ENCODE results near the gene CAD. TPM values are rescaled to one million over a fixed set of nuclear protein-coding genes. Genes with fewer than 3 reads are reported as not detected.

CAD gene
- total and polyA plus RNA-seq, 9 of the 15 experiments (the other 6 are each of a cell fraction or from before 2014, with no cell fraction given) = 7.5 to 126 (median 33.7) TPM

DNA sequence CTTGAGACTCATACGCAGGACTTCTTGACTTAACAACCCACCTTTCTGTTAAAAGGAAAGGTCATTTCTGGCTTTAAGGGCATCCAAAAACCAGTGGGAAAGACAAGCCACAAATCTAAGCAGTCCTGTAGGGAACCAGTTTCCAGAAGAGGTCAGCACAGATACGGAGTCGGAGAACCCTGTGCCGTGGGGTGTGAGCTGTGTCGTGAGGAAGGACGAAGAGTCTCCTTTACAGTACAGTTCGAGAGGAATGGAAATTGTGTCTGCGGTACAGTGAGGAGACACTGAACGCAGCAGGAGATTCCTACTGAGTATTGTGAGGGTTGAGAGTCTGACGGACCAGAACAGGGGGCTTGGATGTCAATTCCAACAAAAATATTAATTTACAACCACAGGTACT, 27.9 kb downstream of the CAD start:
- Histone ChIP-seq H3K9ac (ENCODE audit: insufficient read depth in 1 of 2, low read depth in 2 of 2, low read length in 2 of 2) (no peak overlapping the region), H3K79me2 (ENCODE audit: control insufficient read depth, insufficient read depth, low read length) (no peaks in the 10 kb centered on the region), H3K27me3 (ENCODE audit: control insufficient read depth in 2 of 2, insufficient read depth in 2 of 2, low read length in 2 of 2) (no peaks in the 10 kb centered on the region), H2AFZ (ENCODE audit: low read depth, low read length) (no peak overlapping the region), H3K27ac (ENCODE audit: extremely low read depth, low read depth, low read length) (no peak overlapping the region), H3K9me1 (ENCODE audit: control insufficient read depth, insufficient read depth, low read length) (no peaks in the 10 kb centered on the region), H3K4me3 (no peak overlapping the region), H3K9me3 (replicated peaks; ENCODE audit: control insufficient read depth, insufficient read depth, low read depth, low read length) (no peaks in the 10 kb centered on the region), H3K4me2 (ENCODE audit: insufficient read depth, low read length) (no peak overlapping the region), H3K4me1 (replicated peaks in 1 of 2; ENCODE audit: control insufficient read depth in 2 of 2, insufficient read depth in 2 of 2, low read length in 2 of 2) (peaks cover 0 to 7% of the 10 kb centered on the region in 2 experiments; a peak in 2 of 5 replicates), H3K36me3 (ENCODE audit: control insufficient read depth, insufficient read depth, low read length) (peaks cover 46% of the 10 kb centered on the region), H4K20me1 (replicated peaks; ENCODE audit: control insufficient read depth, insufficient read depth, low read length) (0 out of 2 replicates have a peak, but pooled peaks cover 4% of the 10 kb centered on the region)
- peak; percentile 32 for FAIRE-seq
- ChIA-PET CTCF (ENCODE audit: low intra/inter-chr PET ratio) (no interaction called here), POLR2A (interaction anchor here (0.7 kb wide), 1 partner anchor 16 kb away, joined by 3 read pairs; no protein-coding TSS in a partner anchor)
- in situ Hi-C loops (cut with MboI) = no loop called here
- peak; percentile 16; the same call in 2 of the 3 replicates for ATAC-seq
- WGBS (ENCODE audit: insufficient coverage, low coverage, missing lambda C conversion rate) = 74% methylated on average over 10 of the region's 10 CpGs
- no peak for DNase-seq (ENCODE audit: extremely low read depth in 1 of 4, low spot score in 3 of 4)
- intact Hi-C loops (cut with micrococcal nuclease) = no loop called here
- no peak for TF ChIP-seq FOS (IDR thresholded peaks at IDR 0.05; ENCODE audit: extremely low read depth, insufficient read length)
- no peak for TF ChIP-seq STAT5A (IDR thresholded peaks at IDR 0.05; ENCODE audit: borderline replicate concordance, low read length)
- peak; percentile 26; the same call in 1 of the 2 replicates for TF ChIP-seq POLR2AphosphoS2 (IDR thresholded peaks at IDR 0.05; ENCODE audit: low read length)
- no peak for TF ChIP-seq ZNF354B (CRISPR knock-in tag; IDR thresholded peaks at IDR 0.05)
- 0 out of 2 replicates have a peak, but pooled peaks have one; percentile 44 for TF ChIP-seq POLR2A (conservative IDR thresholded peaks at IDR 0.05)
- TSS peak; percentile 19 for BruUV-seq (replicated peaks)

DNA sequence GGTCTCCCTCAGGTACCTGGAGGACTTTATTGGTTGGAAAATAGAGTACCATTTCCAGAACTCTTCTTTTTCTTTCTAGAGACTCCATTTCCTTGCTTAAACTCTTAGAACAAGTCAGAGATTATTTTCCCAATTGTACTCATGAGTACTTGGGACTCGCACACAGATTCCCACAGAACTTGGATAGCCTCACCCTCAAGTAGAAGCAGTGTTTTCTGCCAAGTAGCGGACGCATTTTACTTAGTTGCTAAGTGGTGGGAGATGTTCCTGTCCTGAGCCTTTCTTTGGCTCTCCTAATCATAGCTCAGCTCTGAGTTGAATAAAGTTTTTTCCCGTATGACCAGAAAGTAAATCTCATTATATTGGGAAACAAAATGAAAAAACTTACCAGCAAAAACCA, 28.5 kb downstream of the CAD start:
- Histone ChIP-seq H3K36me3 (ENCODE audit: control insufficient read depth, insufficient read depth, low read length) (peaks cover 41% of the 10 kb centered on the region), H3K9me3 (replicated peaks; ENCODE audit: control insufficient read depth, insufficient read depth, low read depth, low read length) (no peaks in the 10 kb centered on the region), H2AFZ (ENCODE audit: low read depth, low read length) (no peak overlapping the region), H3K27me3 (ENCODE audit: control insufficient read depth in 2 of 2, insufficient read depth in 2 of 2, low read length in 2 of 2) (no peaks in the 10 kb centered on the region), H3K4me3 (no peak overlapping the region), H4K20me1 (replicated peaks; ENCODE audit: control insufficient read depth, insufficient read depth, low read length) (0 out of 2 replicates have a peak, but pooled peaks cover 4% of the 10 kb centered on the region), H3K9me1 (ENCODE audit: control insufficient read depth, insufficient read depth, low read length) (no peaks in the 10 kb centered on the region), H3K27ac (ENCODE audit: extremely low read depth, low read depth, low read length) (no peak overlapping the region), H3K79me2 (ENCODE audit: control insufficient read depth, insufficient read depth, low read length) (no peaks in the 10 kb centered on the region), H3K4me1 (replicated peaks in 1 of 2; ENCODE audit: control insufficient read depth in 2 of 2, insufficient read depth in 2 of 2, low read length in 2 of 2) (peaks cover 4 to 12% of the 10 kb centered on the region in 2 experiments), H3K4me2 (ENCODE audit: insufficient read depth, low read length) (no peak overlapping the region), H3K9ac (ENCODE audit: insufficient read depth in 1 of 2, low read depth in 2 of 2, low read length in 2 of 2) (no peak overlapping the region)
- ChIA-PET POLR2A (interaction anchor here (0.6 kb wide), 1 partner anchor 182 kb away, joined by 3 read pairs; no protein-coding TSS in a partner anchor), CTCF (ENCODE audit: low intra/inter-chr PET ratio) (no interaction called here)
- FAIRE-seq (no peak), ATAC-seq (no peak), DNase-seq (ENCODE audit: extremely low read depth in 1 of 4, low spot score in 3 of 4) (no peak)
- BruUV-seq (replicated peaks) = no TSS peak
- TF ChIP-seq, protein P1, sequence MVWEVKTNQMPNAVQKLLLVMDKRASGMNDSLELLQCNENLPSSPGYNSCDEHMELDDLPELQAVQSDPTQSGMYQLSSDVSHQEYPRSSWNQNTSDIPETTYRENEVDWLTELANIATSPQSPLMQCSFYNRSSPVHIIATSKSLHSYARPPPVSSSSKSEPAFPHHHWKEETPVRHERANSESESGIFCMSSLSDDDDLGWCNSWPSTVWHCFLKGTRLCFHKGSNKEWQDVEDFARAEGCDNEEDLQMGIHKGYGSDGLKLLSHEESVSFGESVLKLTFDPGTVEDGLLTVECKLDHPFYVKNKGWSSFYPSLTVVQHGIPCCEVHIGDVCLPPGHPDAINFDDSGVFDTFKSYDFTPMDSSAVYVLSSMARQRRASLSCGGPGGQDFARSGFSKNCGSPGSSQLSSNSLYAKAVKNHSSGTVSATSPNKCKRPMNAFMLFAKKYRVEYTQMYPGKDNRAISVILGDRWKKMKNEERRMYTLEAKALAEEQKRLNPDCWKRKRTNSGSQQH (CRISPR knock-in tag; IDR thresholded peaks at IDR 0.05) = no peak
- no peak for TF ChIP-seq ZNF3 (CRISPR knock-in tag; IDR thresholded peaks at IDR 0.05)
- no peak for TF ChIP-seq ZNF764 (CRISPR knock-in tag; IDR thresholded peaks at IDR 0.05; ENCODE audit: low read depth)
- no peak for TF ChIP-seq SREBF1 (IDR thresholded peaks at IDR 0.05; ENCODE audit: borderline replicate concordance, low read depth, low read length)
- in situ Hi-C loops (cut with MboI) = no loop called here
- intact Hi-C loops (cut with micrococcal nuclease) = no loop called here
- WGBS (ENCODE audit: insufficient coverage, low coverage, missing lambda C conversion rate) = 68% methylated on average over 4 of the region's 4 CpGs
